ENCODE data around the gene TXNL1. TPM values are rescaled to one million over a fixed set of nuclear protein-coding genes. Genes with fewer than 3 reads are reported as not detected.

Gene TXNL1
- total RNA-seq, result 43.4 and 50.3 TPM in 2 replicates

DNA sequence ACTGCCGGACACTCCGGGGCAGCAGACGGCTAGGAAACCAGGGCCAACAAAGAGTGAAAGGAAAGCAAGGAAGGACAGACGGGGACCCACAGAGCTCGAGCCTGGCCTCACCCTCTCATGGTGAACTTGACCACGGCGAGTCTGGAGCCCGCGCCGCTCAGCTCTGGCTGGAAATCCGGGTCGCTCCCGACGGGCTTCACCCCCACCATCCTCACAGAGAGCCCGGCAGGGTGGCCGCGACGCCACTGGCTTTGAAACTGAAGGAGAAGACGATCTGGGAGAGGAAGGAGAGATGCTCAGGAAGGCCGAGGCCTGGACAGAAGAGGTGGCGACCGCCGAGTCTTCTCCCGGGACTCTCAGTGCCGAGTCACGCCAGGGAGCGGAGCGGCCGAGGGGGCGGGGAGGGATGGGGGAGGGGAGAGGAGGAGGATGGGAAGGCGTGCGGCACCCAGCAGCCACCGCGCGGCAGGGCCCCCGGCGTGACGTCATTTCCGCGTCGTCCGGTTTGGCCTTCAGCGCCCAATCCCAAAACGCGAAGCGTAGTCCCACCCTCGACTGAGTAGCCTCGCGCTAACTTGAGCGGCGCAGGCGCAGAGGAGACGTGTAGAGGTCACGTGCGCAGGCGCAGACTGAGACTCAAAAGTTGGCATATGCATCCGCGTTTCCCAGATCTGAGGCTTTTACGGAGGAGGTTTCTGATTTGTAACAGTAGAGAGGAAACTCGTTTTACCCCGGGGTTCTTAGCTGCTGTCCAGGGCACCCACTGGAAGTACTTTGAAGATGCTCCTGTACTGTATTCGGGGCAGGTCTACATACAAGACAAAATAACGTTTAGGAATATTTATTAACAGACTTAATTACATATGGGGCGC is at the start of gene TXNL1:
Gene TXNL1, minus strand, starts transcription at position 361 of the 872 bp plus-strand sequence. Its CDS starts 152 bp downstream, at position 209.

DNA sequence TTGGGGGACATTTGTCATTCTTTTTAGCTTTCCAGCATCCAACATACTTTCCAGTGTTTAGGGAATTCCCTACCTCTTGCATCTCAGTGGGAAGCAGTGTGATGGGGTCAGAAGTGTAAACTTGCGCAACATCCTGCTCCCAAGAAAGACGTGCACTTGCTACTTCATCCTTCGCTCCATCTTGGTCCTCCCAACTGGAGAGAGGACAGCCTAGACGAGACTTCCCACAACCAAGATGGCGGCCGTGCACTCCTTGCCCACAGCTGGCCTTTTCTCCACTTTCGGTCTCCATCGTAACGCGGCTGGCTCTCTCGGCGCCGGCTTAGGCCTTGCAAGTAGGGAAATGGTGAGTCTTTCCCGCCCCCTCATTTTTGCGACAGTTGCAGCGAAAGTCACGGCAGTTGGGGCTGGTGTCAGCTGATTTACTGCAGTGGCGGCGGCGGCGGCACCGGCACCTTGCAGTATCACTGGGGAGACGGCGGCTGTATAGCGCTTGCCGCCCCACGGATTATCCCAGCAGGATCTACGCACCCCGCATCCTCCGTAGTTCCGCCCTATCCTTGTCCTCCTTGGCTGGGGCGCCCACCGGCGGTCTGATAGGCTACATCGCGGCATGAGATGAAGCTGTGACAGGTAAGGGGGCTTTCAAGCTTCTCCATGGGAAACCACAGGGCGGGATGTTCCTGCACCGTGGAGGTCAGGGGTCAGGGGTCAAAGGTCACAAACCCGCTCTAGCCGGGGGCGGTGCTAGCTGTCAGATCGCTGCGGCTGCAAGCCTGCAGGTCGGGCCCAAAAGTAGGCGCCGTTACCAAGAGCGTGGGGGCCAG is 12.8 kb upstream of the TXNL1 start, which contains the start of gene WDR7:
Gene WDR7, plus strand, starts transcription at position 416 of the 827 bp plus-strand sequence. CDS start 21,157 bp downstream, outside the sequence.

Other genes starting within 250 kb of the TXNL1 start
- gene WDR7, start 12.8 kb upstream of the TXNL1 start, total RNA-seq, result 33.6 and 36.2 TPM in 2 replicates

Measured in smooth muscle cell of the pulmonary artery (primary cell).